Heart left ventricle (tissue), 16 donors: Measurements from ENCODE around the gene SYNCRIP. TPM values are rescaled to one million over a fixed set of nuclear protein-coding genes. Genes with fewer than 3 reads are reported as not detected.
"Not testable (repeated sequence)": the region's sequence is repeated elsewhere in the genome, so short reads cannot be mapped to it uniquely, and the experiment has no call there.

Experiments used
- ATAC-seq, 4 donors: fragments of 200-7000 bp; cut with Tn5 transposase; one replicate each; pipeline ENCODE4 v1.9.1; 2020 to 2022; ENCODE audit warnings: moderate library complexity in 4 of 4, mild to moderate bottlenecking in 3 of 4, moderate number of reproducible peaks in 1 of 4
- DNase-seq, 5 donors: peaks; one replicate each; pipeline ENCODE4 v3.0.0-alpha.2; 2020
- H3K27ac ChIP-seq, 12 donors: fragments of 200-600 bp; sonication (generic) in 4 of 12; one replicate each; pipeline versions ENCODE4 v1.5.0 to v1.8.0; 2016 to 2022; ENCODE audit warnings: mild to moderate bottlenecking in 2 of 12
- H3K27me3 ChIP-seq, 9 donors: fragments of 200-600 bp; sonication (generic) in 2 of 9; one replicate each; pipeline versions ENCODE4 v1.5.1 to v1.8.0; 2016 to 2022; ENCODE audit warnings: mild to moderate bottlenecking in 3 of 9
- H3K36me3 ChIP-seq, 9 donors: fragments of 200-600 bp; sonication (generic) in 2 of 9; one replicate each; pipeline versions ENCODE4 v1.5.0 to v1.8.0; 2018 to 2022; ENCODE audit warnings: mild to moderate bottlenecking in 2 of 9
- H3K4me1 ChIP-seq, 12 donors: fragments of 200-600 bp; sonication (generic) in 4 of 12; one replicate each; pipeline versions ENCODE4 v1.5.0 to v1.8.0; 2016 to 2022; ENCODE audit warnings: mild to moderate bottlenecking in 3 of 12
- H3K4me3 ChIP-seq, 12 donors: fragments of 200-600 bp; sonication (generic) in 4 of 12; one replicate each; pipeline versions ENCODE4 v1.5.0 to v1.8.0; 2017 to 2022; ENCODE audit warnings: mild to moderate bottlenecking in 9 of 12, moderate library complexity in 4 of 12
- H3K9me3 ChIP-seq, 12 donors: fragments of 200-600 bp; sonication (generic) in 4 of 12; one replicate each; pipeline versions ENCODE4 v1.5.0 to v1.8.0; 2016 to 2022; ENCODE audit warnings: mild to moderate bottlenecking in 1 of 12
- POLR2A ChIP-seq, 2 donors: fragments of 450-650 bp; IDR thresholded peaks; one replicate each; pipeline ENCODE4 v1.6.1; 2017; ENCODE audit warnings: antibody characterized with exemption in 2 of 2, mild to moderate bottlenecking in 2 of 2, moderate library complexity in 2 of 2
- WGBS, 4 donors: extraction: QIAGEN DNeasy Blood & Tissue Kit in 2 of 4; methylation state at CpG; one replicate each; pipeline versions ENCODE4 v1.1.5 to v1.1.7; 2013 to 2018; 5-methylcytosine and 5-hydroxymethylcytosine counted together
- intact Hi-C, 10 donors: fragments of 100-400 bp; cut with DNase I; formaldehyde crosslinking; loops; one replicate each; pipeline versions ENCODE4 v1.11.1 to v1.14.2; 2022
- polyA plus RNA-seq, 2 donors: library from polyadenylated mRNA; stranded (reverse); fragments of 200-250 nt; gene quantifications; one replicate each; pipeline ENCODE4 v1.2.3, GENCODE V29; 2013
- total RNA-seq, 9 donors: library from RNA; depleted of rRNA in 2 of 9; stranded (reverse); fragments of >200 nt in 2 of 9; fragmentation: NEBNext Ultra II Directional in 3 of 9; extraction: Animal tissue kit (Norgen Biotek cat#: 25700) in 3 of 9; gene quantifications; one replicate each; pipeline versions ENCODE4 v1.1.0 to v1.2.4, GENCODE V29; 2016 to 2023
- TF ChIP-seq, protein P1 (sequence below), 12 donors: fragments of 200-600 bp; sonication (generic) in 4 of 12; IDR thresholded peaks; one replicate each; pipeline versions ENCODE4 v1.5.0 to v1.8.0; 2018 to 2022; ENCODE audit warnings: antibody characterized with exemption in 12 of 12, mild to moderate bottlenecking in 5 of 12
- donor health status: ischemic (EF 13 %, LVEDD 7.1; RV severe dilation, severe dysfunction).
- donor health status: healthy with polysubstance abuse.
- donor health status: DM: no; HTN: yes; CAD: no.
- donor health status: DM: no; HTN: no; CAD: no.
- donor health status: ischemic (EF 25% LVEDD 6.9; RV normal size, moderate dysfunction).
- donor health status: ischemic (EF 25% LVEDD 5.7; RV mildly dilated, moderate dysfunction).
- donor health status: healthy.
- donor health status: DM: yes; HTN: yes; CAD: no.
- donor health status: ischemic (EF 35%, LVEDD 5.7; RV mildly dilated, moderate dysfunction).
- donor health status: nonischemic (EF 11% LVEDD 7.7; RV severe dilation, severe dysfunction).
- donor health status: DM: yes; HTN: yes; CAD: no.
- donor health status: PGD.
- donor health status: ischemic (EF 29% LVEDD 5.4; RV normal size, mild dysfunction).
- donor health status: nonischemic (EF 23%, LVEDD 6.1; RV moderate dilation, normal function).

Gene SYNCRIP
- total and polyA plus RNA-seq, 11 donors, result 23.7 to 71.0 (median 57.2) TPM

DNA sequence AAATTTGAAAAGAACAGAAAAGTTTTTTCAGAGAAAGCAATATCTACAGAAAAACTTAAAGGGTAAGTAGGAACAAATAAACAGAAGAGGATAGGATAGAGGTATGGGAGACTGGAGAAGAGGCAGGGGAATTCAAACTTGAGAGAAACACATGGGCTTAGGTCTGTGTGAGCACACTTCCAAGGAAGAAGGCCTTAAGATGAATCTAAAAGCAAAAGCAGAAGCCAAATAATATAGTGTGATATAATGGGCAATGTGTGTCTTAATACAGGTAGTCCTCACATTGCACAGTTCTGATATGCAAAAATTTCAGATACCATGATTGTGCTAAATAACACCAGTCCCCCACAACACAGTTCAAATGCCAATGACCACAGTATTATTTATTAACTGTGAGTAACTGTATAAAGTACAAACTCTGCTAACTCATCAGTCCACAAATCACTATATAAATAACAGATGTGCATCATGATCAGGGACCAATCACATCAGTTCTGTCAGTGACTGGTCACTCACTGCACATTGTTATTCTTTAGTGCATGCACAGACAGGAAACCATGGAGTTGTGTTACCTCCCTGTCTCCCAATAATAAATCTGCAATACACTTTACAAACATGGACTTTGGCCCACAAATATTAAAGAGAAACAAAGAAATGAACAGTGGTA lies 67.6 kb downstream of the SYNCRIP start:
- Histone ChIP-seq H3K9me3 (no peaks in the 10 kb centered on the region), H3K27me3 (no peaks in the 10 kb centered on the region), H3K4me3 (no peak overlapping the region), H3K36me3 (peaks cover 0 to 23% (median 20%) of the 10 kb centered on the region in 9 donors), H3K4me1 (peaks cover 0 to 48% (median 28%) of the 10 kb centered on the region in 12 donors), H3K27ac (no peak overlapping the region)
- no peak for ATAC-seq
- intact Hi-C loops, result loop anchor here in 1 of 10 donors (10.0 kb wide), 1 partner anchor 100 kb away; no protein-coding TSS in a partner anchor
- no peak for DNase-seq
- TF ChIP-seq POLR2A (IDR thresholded peaks at IDR 0.05), result no peak
- TF ChIP-seq, protein P1, sequence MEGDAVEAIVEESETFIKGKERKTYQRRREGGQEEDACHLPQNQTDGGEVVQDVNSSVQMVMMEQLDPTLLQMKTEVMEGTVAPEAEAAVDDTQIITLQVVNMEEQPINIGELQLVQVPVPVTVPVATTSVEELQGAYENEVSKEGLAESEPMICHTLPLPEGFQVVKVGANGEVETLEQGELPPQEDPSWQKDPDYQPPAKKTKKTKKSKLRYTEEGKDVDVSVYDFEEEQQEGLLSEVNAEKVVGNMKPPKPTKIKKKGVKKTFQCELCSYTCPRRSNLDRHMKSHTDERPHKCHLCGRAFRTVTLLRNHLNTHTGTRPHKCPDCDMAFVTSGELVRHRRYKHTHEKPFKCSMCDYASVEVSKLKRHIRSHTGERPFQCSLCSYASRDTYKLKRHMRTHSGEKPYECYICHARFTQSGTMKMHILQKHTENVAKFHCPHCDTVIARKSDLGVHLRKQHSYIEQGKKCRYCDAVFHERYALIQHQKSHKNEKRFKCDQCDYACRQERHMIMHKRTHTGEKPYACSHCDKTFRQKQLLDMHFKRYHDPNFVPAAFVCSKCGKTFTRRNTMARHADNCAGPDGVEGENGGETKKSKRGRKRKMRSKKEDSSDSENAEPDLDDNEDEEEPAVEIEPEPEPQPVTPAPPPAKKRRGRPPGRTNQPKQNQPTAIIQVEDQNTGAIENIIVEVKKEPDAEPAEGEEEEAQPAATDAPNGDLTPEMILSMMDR (IDR thresholded peaks at IDR 0.05), result no peak

DNA sequence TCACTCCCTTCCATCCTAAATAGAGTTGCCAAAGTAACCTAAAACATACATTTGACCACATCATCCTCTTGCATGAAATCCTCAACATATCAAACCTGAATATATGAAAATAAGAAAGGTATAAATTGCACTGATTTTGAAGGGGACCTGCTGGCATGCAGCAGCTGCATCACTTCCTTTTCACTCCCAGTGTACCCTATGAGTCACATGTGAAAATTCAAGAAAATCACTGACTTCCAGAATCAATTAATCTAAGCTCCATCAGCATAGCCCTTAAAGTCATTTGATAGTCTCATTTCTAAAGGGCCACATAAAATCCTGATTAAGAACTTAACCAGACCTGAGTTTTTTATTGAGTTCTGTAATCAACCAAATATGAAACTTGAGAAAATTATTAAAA lies 73.4 kb downstream of the SYNCRIP start:
- ATAC-seq, result no peak

GRCh38 chr6:85568411-85568810 lies 74.3 kb downstream of the SYNCRIP start:
- H3K4me1 ChIP-seq, result peaks cover 0 to 3% (median 0%) of the 10 kb centered on the region in 12 donors
- no peak for DNase-seq
- intact Hi-C loops, result no loop called here

More for the DNA sequence above, 73.4 kb downstream of the SYNCRIP start:
- no peaks in the 10 kb centered on the region for H3K9me3 ChIP-seq
- peaks cover 0 to 70% (median 59%) of the 10 kb centered on the region in 9 donors for H3K36me3 ChIP-seq
- no peak overlapping the region for H3K4me3 ChIP-seq
- TF ChIP-seq, protein P1 (IDR thresholded peaks at IDR 0.05), result no peak
- TF ChIP-seq POLR2A (IDR thresholded peaks at IDR 0.05), result no peak
- peaks cover 0 to 4% (median 0%) of the 10 kb centered on the region in 12 donors for H3K4me1 ChIP-seq
- intact Hi-C loops, result no loop called here
- no peak overlapping the region for H3K27ac ChIP-seq
- no peaks in the 10 kb centered on the region for H3K27me3 ChIP-seq
- no peak for DNase-seq

GRCh38 chr6:85565736-85566135 lies 77.0 kb downstream of the SYNCRIP start:
- intact Hi-C loops, result no loop called here
- Histone ChIP-seq H3K27me3 (no peaks in the 10 kb centered on the region), H3K36me3 (peaks cover 0 to 82% (median 71%) of the 10 kb centered on the region in 9 donors), H3K9me3 (no peaks in the 10 kb centered on the region), H3K4me3 (no peak overlapping the region), H3K4me1 (peaks cover 0 to 3% (median 0%) of the 10 kb centered on the region in 12 donors), H3K27ac (peak overlapping the region in 1 of 12 donors; percentile 16)
- TF ChIP-seq POLR2A (IDR thresholded peaks at IDR 0.05), result no peak
- TF ChIP-seq, protein P1 (IDR thresholded peaks at IDR 0.05), result no peak
- WGBS, 4 donors, result 8 to 29% (median 12%) methylated on average over 1 of the region's 1 CpG
- DNase-seq (no peak), ATAC-seq (no peak)

More at GRCh38 chr6:85568411-85568810, 74.3 kb downstream of the SYNCRIP start:
- peaks cover 0 to 75% (median 64%) of the 10 kb centered on the region in 9 donors for H3K36me3 ChIP-seq
- H3K9me3 ChIP-seq, result no peaks in the 10 kb centered on the region
- no peaks in the 10 kb centered on the region for H3K27me3 ChIP-seq
- TF ChIP-seq, protein P1 (IDR thresholded peaks at IDR 0.05), result no peak
- TF ChIP-seq POLR2A (IDR thresholded peaks at IDR 0.05), result no peak
- no peak overlapping the region for H3K4me3 ChIP-seq
- 90 to 93% (median 92%) methylated on average over 6 of the region's 6 CpGs for WGBS, 4 donors
- no peak for ATAC-seq
- no peak overlapping the region for H3K27ac ChIP-seq

DNA sequence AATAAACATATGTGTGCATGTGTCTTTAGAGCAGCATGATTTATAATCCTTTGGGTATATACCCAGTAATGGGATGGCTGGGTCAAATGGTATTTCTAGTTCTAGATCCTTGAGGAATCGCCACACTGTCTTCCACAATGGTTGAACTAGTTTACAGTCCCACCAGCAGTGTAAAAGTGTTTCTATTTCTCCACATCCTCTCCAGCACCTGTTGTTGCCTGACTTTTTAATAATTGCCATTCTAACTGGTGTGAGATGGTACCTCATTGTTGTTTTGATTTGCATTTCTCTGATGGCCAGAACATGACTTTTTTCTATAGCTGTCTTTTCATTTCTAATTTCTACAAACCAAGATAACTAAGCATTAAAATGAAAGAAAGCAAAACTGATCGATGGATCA lies 78.5 kb downstream of the SYNCRIP start:
- DNase-seq, H3K4me1 ChIP-seq, H3K27me3 ChIP-seq, H3K27ac ChIP-seq, ATAC-seq, H3K9me3 ChIP-seq, intact Hi-C loops, H3K4me3 ChIP-seq: not testable (repeated sequence)
- H3K36me3 ChIP-seq, result peaks cover 0 to 81% (median 71%) of the 10 kb centered on the region in 9 donors
- 96 to 100% (median 98%) methylated on average over 1 to 2 of the region's 2 CpGs for WGBS, 4 donors
